ENCODE measurements around the gene ENOX1. TPM values are rescaled to one million over a fixed set of nuclear protein-coding genes. Genes with fewer than 3 reads are reported as not detected.

Gene ENOX1
- total and polyA plus RNA-seq, 9 of the 15 experiments (the other 6 are each of a cell fraction or from before 2014, with no cell fraction given), result not detected

- ChIA-PET CTCF (ENCODE audit: low intra/inter-chr PET ratio) (no interaction called here), POLR2A (no interaction called here)
- Histone ChIP-seq H3K79me2 (ENCODE audit: control insufficient read depth, insufficient read depth, low read length) (no peaks in the 10 kb centered on the region), H3K9me1 (ENCODE audit: control insufficient read depth, insufficient read depth, low read length) (no peaks in the 10 kb centered on the region), H3K4me1 (replicated peaks in 1 of 2; ENCODE audit: control insufficient read depth in 2 of 2, insufficient read depth in 2 of 2, low read length in 2 of 2) (no peaks in the 10 kb centered on the region), H3K27ac (ENCODE audit: extremely low read depth, low read depth, low read length) (no peak overlapping the region), H3K9me3 (replicated peaks; ENCODE audit: control insufficient read depth, insufficient read depth, low read depth, low read length) (no peaks in the 10 kb centered on the region), H3K36me3 (ENCODE audit: control insufficient read depth, insufficient read depth, low read length) (no peaks in the 10 kb centered on the region), H3K4me3 (no peak overlapping the region), H3K9ac (ENCODE audit: insufficient read depth in 1 of 2, low read depth in 2 of 2, low read length in 2 of 2) (no peak overlapping the region), H3K4me2 (ENCODE audit: insufficient read depth, low read length) (no peak overlapping the region), H3K27me3 (ENCODE audit: control insufficient read depth in 2 of 2, insufficient read depth in 2 of 2, low read length in 2 of 2) (no peaks in the 10 kb centered on the region), H2AFZ (ENCODE audit: low read depth, low read length) (no peak overlapping the region), H4K20me1 (replicated peaks; ENCODE audit: control insufficient read depth, insufficient read depth, low read length) (no peaks in the 10 kb centered on the region)
- WGBS (ENCODE audit: insufficient coverage, low coverage, missing lambda C conversion rate), result 0% methylated on average over 3 of the region's 3 CpGs
- FAIRE-seq (no peak), DNase-seq (ENCODE audit: extremely low read depth in 1 of 4, low spot score in 3 of 4) (no peak), ATAC-seq (no peak)
- TF ChIP-seq, protein P1, sequence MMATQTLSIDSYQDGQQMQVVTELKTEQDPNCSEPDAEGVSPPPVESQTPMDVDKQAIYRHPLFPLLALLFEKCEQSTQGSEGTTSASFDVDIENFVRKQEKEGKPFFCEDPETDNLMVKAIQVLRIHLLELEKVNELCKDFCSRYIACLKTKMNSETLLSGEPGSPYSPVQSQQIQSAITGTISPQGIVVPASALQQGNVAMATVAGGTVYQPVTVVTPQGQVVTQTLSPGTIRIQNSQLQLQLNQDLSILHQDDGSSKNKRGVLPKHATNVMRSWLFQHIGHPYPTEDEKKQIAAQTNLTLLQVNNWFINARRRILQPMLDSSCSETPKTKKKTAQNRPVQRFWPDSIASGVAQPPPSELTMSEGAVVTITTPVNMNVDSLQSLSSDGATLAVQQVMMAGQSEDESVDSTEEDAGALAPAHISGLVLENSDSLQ (IDR thresholded peaks at IDR 0.05), result no peak
- TF ChIP-seq CHCHD3 (CRISPR knock-in tag; IDR thresholded peaks at IDR 0.05), result no peak
- TF ChIP-seq SUPT5H (IDR thresholded peaks at IDR 0.05), result no peak
- no peak for TF ChIP-seq TAF1 (IDR thresholded peaks at IDR 0.05; ENCODE audit: control insufficient read depth, extremely low read depth, insufficient read depth, low read length, severe bottlenecking)
- TF ChIP-seq ZNF780A (CRISPR knock-in tag; IDR thresholded peaks at IDR 0.05), result no peak
- no peak for TF ChIP-seq NFIX (CRISPR knock-in tag; IDR thresholded peaks at IDR 0.05; ENCODE audit: low read depth)
- in situ Hi-C loops (cut with MboI), result no loop called here
- BruUV-seq (replicated peaks), result no TSS peak
- intact Hi-C loops (cut with micrococcal nuclease), result no loop called here
These were observed 509.6 kb downstream of the ENOX1 start for GRCh38 chr13:43277142-43277541.

GRCh38 chr13:43274881-43275280, 511.9 kb downstream of the ENOX1 start:
- H3K4me1 ChIP-seq (replicated peaks in 1 of 2; ENCODE audit: control insufficient read depth in 2 of 2, insufficient read depth in 2 of 2, low read length in 2 of 2), result no peaks in the 10 kb centered on the region
- no peaks in the 10 kb centered on the region for H3K9me3 ChIP-seq (replicated peaks; ENCODE audit: control insufficient read depth, insufficient read depth, low read depth, low read length)
- intact Hi-C loops (cut with micrococcal nuclease), result no loop called here
- ATAC-seq, result no peak
- DNase-seq (ENCODE audit: extremely low read depth in 1 of 4, low spot score in 3 of 4), result no peak
- BruUV-seq (replicated peaks), result no TSS peak
- H3K4me3 ChIP-seq, result no peak overlapping the region
- H3K9me1 ChIP-seq (ENCODE audit: control insufficient read depth, insufficient read depth, low read length), result no peaks in the 10 kb centered on the region
- in situ Hi-C loops (cut with MboI), result no loop called here
- ChIA-PET CTCF (ENCODE audit: low intra/inter-chr PET ratio) (no interaction called here), POLR2A (no interaction called here)
- FAIRE-seq, result no peak
- H3K36me3 ChIP-seq (ENCODE audit: control insufficient read depth, insufficient read depth, low read length), result no peaks in the 10 kb centered on the region
- no peak overlapping the region for H2AFZ ChIP-seq (ENCODE audit: low read depth, low read length)
- no peak overlapping the region for H3K4me2 ChIP-seq (ENCODE audit: insufficient read depth, low read length)
- no peaks in the 10 kb centered on the region for H4K20me1 ChIP-seq (replicated peaks; ENCODE audit: control insufficient read depth, insufficient read depth, low read length)
- H3K79me2 ChIP-seq (ENCODE audit: control insufficient read depth, insufficient read depth, low read length), result no peaks in the 10 kb centered on the region
- no peaks in the 10 kb centered on the region for H3K27me3 ChIP-seq (ENCODE audit: control insufficient read depth in 2 of 2, insufficient read depth in 2 of 2, low read length in 2 of 2)
- H3K9ac ChIP-seq (ENCODE audit: insufficient read depth in 1 of 2, low read depth in 2 of 2, low read length in 2 of 2), result no peak overlapping the region
- H3K27ac ChIP-seq (ENCODE audit: extremely low read depth, low read depth, low read length), result no peak overlapping the region
- WGBS (ENCODE audit: insufficient coverage, low coverage, missing lambda C conversion rate), result 0% methylated on average over 4 of the region's 4 CpGs
- TF ChIP-seq FOXP1 (CRISPR knock-in tag; IDR thresholded peaks at IDR 0.05) (no peak), ZNF347 (CRISPR knock-in tag; IDR thresholded peaks at IDR 0.05; ENCODE audit: low read depth) (no peak), ZNF24 (IDR thresholded peaks at IDR 0.05) (no peak), TRIM28 (IDR thresholded peaks at IDR 0.05) (no peak), ETS2 (tag; IDR thresholded peaks at IDR 0.05; ENCODE audit: borderline replicate concordance, poor library complexity, severe bottlenecking) (no peak), KDM1A (IDR thresholded peaks at IDR 0.05) (no peak), CREBBP (IDR thresholded peaks at IDR 0.05; ENCODE audit: low read depth, low read length) (no peak)
- TF ChIP-seq, protein P2, sequence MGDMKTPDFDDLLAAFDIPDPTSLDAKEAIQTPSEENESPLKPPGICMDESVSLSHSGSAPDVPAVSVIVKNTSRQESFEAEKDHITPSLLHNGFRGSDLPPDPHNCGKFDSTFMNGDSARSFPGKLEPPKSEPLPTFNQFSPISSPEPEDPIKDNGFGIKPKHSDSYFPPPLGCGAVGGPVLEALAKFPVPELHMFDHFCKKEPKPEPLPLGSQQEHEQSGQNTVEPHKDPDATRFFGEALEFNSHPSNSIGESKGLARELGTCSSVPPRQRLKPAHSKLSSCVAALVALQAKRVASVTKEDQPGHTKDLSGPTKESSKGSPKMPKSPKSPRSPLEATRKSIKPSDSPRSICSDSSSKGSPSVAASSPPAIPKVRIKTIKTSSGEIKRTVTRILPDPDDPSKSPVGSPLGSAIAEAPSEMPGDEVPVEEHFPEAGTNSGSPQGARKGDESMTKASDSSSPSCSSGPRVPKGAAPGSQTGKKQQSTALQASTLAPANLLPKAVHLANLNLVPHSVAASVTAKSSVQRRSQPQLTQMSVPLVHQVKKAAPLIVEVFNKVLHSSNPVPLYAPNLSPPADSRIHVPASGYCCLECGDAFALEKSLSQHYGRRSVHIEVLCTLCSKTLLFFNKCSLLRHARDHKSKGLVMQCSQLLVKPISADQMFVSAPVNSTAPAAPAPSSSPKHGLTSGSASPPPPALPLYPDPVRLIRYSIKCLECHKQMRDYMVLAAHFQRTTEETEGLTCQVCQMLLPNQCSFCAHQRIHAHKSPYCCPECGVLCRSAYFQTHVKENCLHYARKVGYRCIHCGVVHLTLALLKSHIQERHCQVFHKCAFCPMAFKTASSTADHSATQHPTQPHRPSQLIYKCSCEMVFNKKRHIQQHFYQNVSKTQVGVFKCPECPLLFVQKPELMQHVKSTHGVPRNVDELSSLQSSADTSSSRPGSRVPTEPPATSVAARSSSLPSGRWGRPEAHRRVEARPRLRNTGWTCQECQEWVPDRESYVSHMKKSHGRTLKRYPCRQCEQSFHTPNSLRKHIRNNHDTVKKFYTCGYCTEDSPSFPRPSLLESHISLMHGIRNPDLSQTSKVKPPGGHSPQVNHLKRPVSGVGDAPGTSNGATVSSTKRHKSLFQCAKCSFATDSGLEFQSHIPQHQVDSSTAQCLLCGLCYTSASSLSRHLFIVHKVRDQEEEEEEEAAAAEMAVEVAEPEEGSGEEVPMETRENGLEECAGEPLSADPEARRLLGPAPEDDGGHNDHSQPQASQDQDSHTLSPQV (IDR thresholded peaks at IDR 0.05), result no peak
